IMR-90 (cell line): ENCODE measurements around the gene GRHL3. TPM values are rescaled to one million over a fixed set of nuclear protein-coding genes. Genes with fewer than 3 reads are reported as not detected.

Source experiments
- ATAC-seq: fragments of 200-7000 bp; cut with Tn5 transposase; 2 replicates; pipeline ENCODE4 v1.9.1; 2020; ENCODE audit warnings: low read depth, mild to moderate bottlenecking, moderate library complexity
- BruUV-seq: library from RNA; stranded (reverse); fragments of 400-500 nt; replicated peaks from 2 replicates; lab custom pipeline; 2021; lab: Mats Ljungman, UMichigan
- CTCF ChIA-PET: fragments of 300-600 bp; formaldehyde crosslinking; extraction: SDS; loops from one replicate; lab custom pipeline; 2021; ENCODE audit warnings: antibody characterized with exemption; lab: Yijun Ruan, JAX
- POLR2A ChIA-PET: fragments of 300-600 bp; sonication (Branson Sonifier 250); formaldehyde crosslinking; loops from one replicate; lab custom pipeline; 2022; ENCODE audit warnings: antibody characterized with exemption; ENCODE audit not compliant: unreplicated experiment; lab: Charles Lee
- DNase-seq: peaks from one replicate; pipeline ENCODE4 v3.0.0; 2013
- H2AFZ ChIP-seq: replicated peaks from 2 replicates; pipeline ENCODE3; 2013; ENCODE audit warnings: low read length, mild to moderate bottlenecking; ENCODE audit not compliant: poor library complexity
- H2AK5ac ChIP-seq: 2 replicates; pipeline ENCODE4 v1.6.1; 2013; ENCODE audit warnings: low read depth, low read length, inconsistent platforms
- H2AK9ac ChIP-seq: replicated peaks from 2 replicates; pipeline ENCODE3; 2013; ENCODE audit warnings: mild to moderate bottlenecking, low read depth, low read length, moderate library complexity; ENCODE audit not compliant: poor library complexity
- H2BK120ac ChIP-seq: 2 replicates; pipeline ENCODE4 v1.6.1; 2013; ENCODE audit warnings: low read depth, low read length, inconsistent platforms
- H2BK15ac ChIP-seq: 3 replicates; pipeline ENCODE4 v1.6.1; 2013; ENCODE audit warnings: low read depth, low read length, inconsistent platforms
- H2BK20ac ChIP-seq: 2 replicates; pipeline ENCODE4 v1.6.1; 2013; ENCODE audit warnings: low read depth, mild to moderate bottlenecking, inconsistent platforms, low read length, moderate library complexity
- H2BK5ac ChIP-seq: 2 replicates; pipeline ENCODE4 v1.6.1; 2013; ENCODE audit warnings: mild to moderate bottlenecking, low read depth, low read length, inconsistent platforms; ENCODE audit not compliant: poor library complexity, severe bottlenecking
- H3K14ac ChIP-seq: replicated peaks from 2 replicates; pipeline ENCODE4 v1.6.1; 2013; ENCODE audit warnings: low read depth, low read length, inconsistent platforms
- H3K18ac ChIP-seq: 2 replicates; pipeline ENCODE4 v1.6.1; 2013; ENCODE audit warnings: low read depth, low read length, control low read depth
- H3K23ac ChIP-seq: 2 replicates; pipeline ENCODE4 v1.6.1; 2013; ENCODE audit warnings: low read depth, low read length, inconsistent platforms
- H3K27ac ChIP-seq: 2 replicates; pipeline ENCODE4 v1.5.1; 2013; ENCODE audit warnings: mild to moderate bottlenecking, control low read depth, low read length; ENCODE audit not compliant: insufficient read depth
- H3K27me3 ChIP-seq: 2 replicates; pipeline ENCODE4 v1.6.1; 2013; ENCODE audit warnings: low read length; ENCODE audit not compliant: control insufficient read depth, insufficient read depth
- H3K36me3 ChIP-seq: 2 replicates; pipeline ENCODE4 v1.6.1; 2013; ENCODE audit warnings: low read length, mixed read lengths; ENCODE audit not compliant: control insufficient read depth, insufficient read depth
- H3K4ac ChIP-seq: 2 replicates; pipeline ENCODE4 v1.6.1; 2013; ENCODE audit warnings: low read depth, low read length, inconsistent platforms
- H3K4me1 ChIP-seq: 2 replicates; pipeline ENCODE4 v1.6.1; 2013; ENCODE audit warnings: low read length, mixed read lengths; ENCODE audit not compliant: control insufficient read depth, insufficient read depth
- H3K4me2 ChIP-seq: 2 replicates; pipeline ENCODE4 v1.6.1; 2013; ENCODE audit warnings: low read depth, mild to moderate bottlenecking, control low read depth, low read length, moderate library complexity
- H3K4me3 ChIP-seq: 2 replicates; pipeline ENCODE4 v1.5.1; 2013; ENCODE audit warnings: low read depth, mild to moderate bottlenecking, control low read depth, low read length, moderate library complexity; ENCODE audit not compliant: insufficient read depth
- H3K56ac ChIP-seq: 2 replicates; pipeline ENCODE4 v1.6.1; 2013; ENCODE audit warnings: low read length, inconsistent platforms; ENCODE audit not compliant: insufficient read depth; ENCODE audit errors: extremely low read depth
- H3K79me1 ChIP-seq, 2 experiments: 2 replicates each; pipeline ENCODE4 v1.6.1; 2013; ENCODE audit warnings: low read length in 2 of 2, inconsistent platforms in 1 of 2, low read depth in 1 of 2
- H3K9ac ChIP-seq: 2 replicates; pipeline ENCODE4 v1.6.1; 2013; ENCODE audit warnings: low read depth, low read length, control low read depth
- H3K9me1 ChIP-seq: 2 replicates; pipeline ENCODE4 v1.6.1; 2013; ENCODE audit warnings: low read length, inconsistent platforms; ENCODE audit not compliant: insufficient read depth
- H3K9me3 ChIP-seq: 2 replicates; pipeline ENCODE4 v1.6.1; 2013; ENCODE audit warnings: low read length; ENCODE audit not compliant: control insufficient read depth, insufficient read depth
- H4K20me1 ChIP-seq: 2 replicates; pipeline ENCODE4 v1.6.1; 2013; ENCODE audit warnings: low read length, inconsistent platforms; ENCODE audit not compliant: insufficient read depth
- H4K5ac ChIP-seq: 2 replicates; pipeline ENCODE4 v1.6.1; 2013; ENCODE audit warnings: mild to moderate bottlenecking, low read depth, low read length, control low read depth
- H4K8ac ChIP-seq, 2 experiments: 2 replicates each; pipeline ENCODE4 v1.6.1; 2013; ENCODE audit warnings: low read depth in 2 of 2, low read length in 2 of 2, control low read depth in 1 of 2, inconsistent platforms in 1 of 2
- H4K91ac ChIP-seq: 2 replicates; pipeline ENCODE4 v1.6.1; 2013; ENCODE audit warnings: low read depth, low read length, inconsistent platforms; ENCODE audit not compliant: insufficient read depth
- BHLHE40 ChIP-seq: fragments of 150-350 bp; IDR thresholded peaks from 2 replicates; pipeline ENCODE4 v1.6.1; 2016; ENCODE audit warnings: mild to moderate bottlenecking, low read depth, low read length
- CHD1 ChIP-seq: IDR thresholded peaks from 2 replicates; pipeline ENCODE4 v1.6.1; 2012; ENCODE audit warnings: low read depth, low read length, improper control_type of control experiment
- FOS ChIP-seq: fragments of 150-350 bp; IDR thresholded peaks from 2 replicates; pipeline ENCODE4 v1.6.1; 2016; ENCODE audit warnings: low read depth, low read length
- MAFK ChIP-seq: IDR thresholded peaks from 2 replicates; pipeline ENCODE4 v1.6.1; 2012; ENCODE audit warnings: low read depth, low read length, improper control_type of control experiment
- MAZ ChIP-seq: IDR thresholded peaks from 2 replicates; pipeline ENCODE4 v1.6.1; 2012; ENCODE audit warnings: low read depth, mild to moderate bottlenecking, low read length, improper control_type of control experiment, moderate library complexity, borderline replicate concordance
- MXI1 ChIP-seq: IDR thresholded peaks from 2 replicates; pipeline ENCODE4 v1.6.1; 2012; ENCODE audit warnings: low read depth, mild to moderate bottlenecking, low read length, moderate library complexity, borderline replicate concordance
- NFE2L2 ChIP-seq: fragments of 150-350 bp; IDR thresholded peaks from 2 replicates; pipeline ENCODE4 v1.6.1; 2016; ENCODE audit warnings: low read depth, mild to moderate bottlenecking, low read length
- POLR2A ChIP-seq: IDR thresholded peaks from 2 replicates; pipeline ENCODE4 v1.6.1; 2012; ENCODE audit warnings: mild to moderate bottlenecking, low read depth, low read length
- RAD21 ChIP-seq: IDR thresholded peaks from 2 replicates; pipeline ENCODE4 v1.6.1; 2012; ENCODE audit warnings: low read length, improper control_type of control experiment
- RCOR1 ChIP-seq: IDR thresholded peaks from 2 replicates; pipeline ENCODE4 v1.6.1; 2012; ENCODE audit warnings: mild to moderate bottlenecking, low read length, improper control_type of control experiment; ENCODE audit not compliant: insufficient replicate concordance
- RFX5 ChIP-seq: IDR thresholded peaks from 2 replicates; pipeline ENCODE4 v1.8.0; 2012; ENCODE audit warnings: low read depth, mild to moderate bottlenecking, low read length, moderate library complexity
- SMC3 ChIP-seq: fragments of 150-350 bp; IDR thresholded peaks from 2 replicates; pipeline ENCODE4 v1.6.1; 2016; ENCODE audit warnings: low read depth, mild to moderate bottlenecking, antibody characterized with exemption, low read length, moderate library complexity
- WGBS, 2 experiments: methylation state at CpG; one replicate each; pipeline versions ENCODE4 v1.1.5 to v1.1.7; 2013; ENCODE audit warnings: missing lambda C conversion rate in 2 of 2; ENCODE audit not compliant: insufficient read length in 1 of 2; ENCODE audit errors: extremely low coverage in 2 of 2; 5-methylcytosine and 5-hydroxymethylcytosine counted together
- dilution Hi-C: fragments of 300-500 bp; cut with HindIII; formaldehyde crosslinking; loops from one replicate; pipeline ENCODE4 v1.14.3; 2018; ENCODE audit warnings: low sequenced_read_pairs; ENCODE audit not compliant: unreplicated experiment
- in situ Hi-C: fragments of 300-500 bp; cut with MboI; formaldehyde crosslinking; loops from 3 replicates; pipeline ENCODE4 v1.14.3; 2019; ENCODE audit warnings: low sequenced_read_pairs, inconsistent platforms, mixed read lengths
- intact Hi-C: fragments of 100-400 bp; cut with micrococcal nuclease; formaldehyde crosslinking; loops from 2 replicates; pipeline ENCODE4 v1.10.0; 2022
- polyA plus RNA-seq, 3 experiments: library from polyadenylated mRNA; depleted of rRNA; stranded (reverse); fragments of >200 nt; gene quantifications; 2 replicates each; pipeline ENCODE4 v1.2.3, GENCODE V29; 2012; ENCODE audit warnings: low replicate concordance in 1 of 3
- total RNA-seq: library from RNA; depleted of rRNA; stranded (reverse); fragments of >200 nt; gene quantifications from 2 replicates; pipeline ENCODE4 v1.2.3, GENCODE V29; 2012
- TF ChIP-seq, protein P1 (sequence below): fragments of 150-350 bp; IDR thresholded peaks from 2 replicates; pipeline ENCODE4 v1.6.1; 2016; ENCODE audit warnings: low read depth, mild to moderate bottlenecking, low read length, moderate library complexity, borderline replicate concordance
- TF ChIP-seq, protein P2 (sequence below): conservative IDR thresholded peaks from 2 replicates; pipeline ENCODE4 v1.5.1; 2012; ENCODE audit warnings: mild to moderate bottlenecking, low read depth, low read length, improper control_type of control experiment

GRHL3 gene
- total and polyA plus RNA-seq, 2 of the 4 experiments (the other 2 are of a cell fraction): not detected

DNA sequence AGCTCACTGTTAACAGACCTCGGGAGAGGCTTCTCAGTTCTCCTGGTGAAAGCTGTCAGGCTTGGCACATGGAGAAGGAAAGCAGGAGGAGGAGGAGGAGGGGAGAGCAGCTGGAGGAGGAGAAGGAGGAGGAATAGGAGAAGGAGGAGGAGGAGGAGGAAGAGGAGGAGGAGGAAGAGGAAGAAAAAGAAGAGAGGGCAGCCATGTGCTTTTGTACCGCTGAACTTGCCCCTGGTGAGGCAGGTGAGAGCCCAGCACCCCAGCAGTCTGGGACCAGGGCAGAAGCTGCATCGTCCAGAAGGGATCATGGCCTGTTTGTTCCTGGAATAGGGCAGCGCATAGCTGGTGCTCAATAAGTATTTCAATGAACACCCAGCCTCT is 21.3 kb upstream of the GRHL3 start (continued):
- TF ChIP-seq MAZ (no peak), RAD21 (no peak), POLR2A (no peak)

DNA sequence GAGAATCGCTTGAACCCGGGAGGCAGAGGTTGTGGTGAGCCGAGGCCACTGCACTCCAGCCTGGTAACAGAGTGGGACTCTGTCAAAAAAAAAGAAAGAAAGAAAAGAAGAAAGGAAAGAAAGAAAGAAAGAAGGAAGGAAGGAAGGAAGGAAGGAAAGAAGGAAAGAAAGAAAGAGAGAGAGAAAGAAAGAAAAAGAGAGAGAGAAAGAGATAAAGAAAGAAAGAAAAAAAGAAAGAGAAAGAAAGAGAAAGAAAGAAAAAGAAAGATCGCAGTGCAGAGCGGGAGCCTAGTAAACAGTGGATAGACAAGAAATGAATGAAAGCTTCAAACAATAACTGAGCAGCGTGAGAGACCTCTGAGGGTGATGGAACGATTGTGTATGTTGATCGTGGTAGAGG is 20.6 kb upstream of the GRHL3 start:
- no peak overlapping the region for H2BK20ac ChIP-seq
- no peak overlapping the region for H3K4me2 ChIP-seq
- no peaks in the 10 kb centered on the region for H4K20me1 ChIP-seq
- TF ChIP-seq RCOR1 (no peak), FOS (no peak), BHLHE40 (no peak), MAFK (no peak), RFX5 (no peak), CHD1 (no peak), MXI1 (no peak), MAZ (no peak), SMC3 (no peak), NFE2L2 (no peak), RAD21 (no peak)
- TF ChIP-seq, protein P1, sequence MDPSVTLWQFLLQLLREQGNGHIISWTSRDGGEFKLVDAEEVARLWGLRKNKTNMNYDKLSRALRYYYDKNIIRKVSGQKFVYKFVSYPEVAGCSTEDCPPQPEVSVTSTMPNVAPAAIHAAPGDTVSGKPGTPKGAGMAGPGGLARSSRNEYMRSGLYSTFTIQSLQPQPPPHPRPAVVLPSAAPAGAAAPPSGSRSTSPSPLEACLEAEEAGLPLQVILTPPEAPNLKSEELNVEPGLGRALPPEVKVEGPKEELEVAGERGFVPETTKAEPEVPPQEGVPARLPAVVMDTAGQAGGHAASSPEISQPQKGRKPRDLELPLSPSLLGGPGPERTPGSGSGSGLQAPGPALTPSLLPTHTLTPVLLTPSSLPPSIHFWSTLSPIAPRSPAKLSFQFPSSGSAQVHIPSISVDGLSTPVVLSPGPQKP: no peak
- TF ChIP-seq, protein P2, sequence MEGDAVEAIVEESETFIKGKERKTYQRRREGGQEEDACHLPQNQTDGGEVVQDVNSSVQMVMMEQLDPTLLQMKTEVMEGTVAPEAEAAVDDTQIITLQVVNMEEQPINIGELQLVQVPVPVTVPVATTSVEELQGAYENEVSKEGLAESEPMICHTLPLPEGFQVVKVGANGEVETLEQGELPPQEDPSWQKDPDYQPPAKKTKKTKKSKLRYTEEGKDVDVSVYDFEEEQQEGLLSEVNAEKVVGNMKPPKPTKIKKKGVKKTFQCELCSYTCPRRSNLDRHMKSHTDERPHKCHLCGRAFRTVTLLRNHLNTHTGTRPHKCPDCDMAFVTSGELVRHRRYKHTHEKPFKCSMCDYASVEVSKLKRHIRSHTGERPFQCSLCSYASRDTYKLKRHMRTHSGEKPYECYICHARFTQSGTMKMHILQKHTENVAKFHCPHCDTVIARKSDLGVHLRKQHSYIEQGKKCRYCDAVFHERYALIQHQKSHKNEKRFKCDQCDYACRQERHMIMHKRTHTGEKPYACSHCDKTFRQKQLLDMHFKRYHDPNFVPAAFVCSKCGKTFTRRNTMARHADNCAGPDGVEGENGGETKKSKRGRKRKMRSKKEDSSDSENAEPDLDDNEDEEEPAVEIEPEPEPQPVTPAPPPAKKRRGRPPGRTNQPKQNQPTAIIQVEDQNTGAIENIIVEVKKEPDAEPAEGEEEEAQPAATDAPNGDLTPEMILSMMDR: no peak

More for the DNA sequence above, 20.6 kb upstream of the GRHL3 start:
- Histone ChIP-seq H3K4me3 (no peak overlapping the region), H2BK15ac (no peak overlapping the region), H2AK5ac (no peak overlapping the region), H3K79me1 (no peaks in the 10 kb centered on the region), H4K91ac (no peak overlapping the region), H4K8ac (no peak overlapping the region), H3K23ac (no peak overlapping the region), H2AK9ac (no peak overlapping the region), H4K5ac (no peak overlapping the region), H3K27ac (no peak overlapping the region), H3K4ac (no peak overlapping the region), H3K9me3 (no peaks in the 10 kb centered on the region), H3K56ac (no peak overlapping the region), H3K9me1 (peaks cover 12% of the 10 kb centered on the region), H2BK5ac (no peak overlapping the region), H3K36me3 (no peaks in the 10 kb centered on the region), H3K9ac (no peak overlapping the region), H2BK120ac (no peak overlapping the region), H3K18ac (no peak overlapping the region), H2AFZ (no peak overlapping the region), H3K14ac (no peak overlapping the region), H3K4me1 (peaks cover 23% of the 10 kb centered on the region), H3K27me3 (peaks cover 19% of the 10 kb centered on the region)
- dilution Hi-C loops: no loop called here
- in situ Hi-C loops: no loop called here
- CTCF ChIA-PET: interaction anchor here (1.0 kb wide), 1 partner anchor 9 kb away, joined by 3 read pairs; no protein-coding TSS in a partner anchor
- WGBS, 2 experiments: 84% methylated on average over 4 of the region's 8 CpGs; no CpG with 5 or more reads in 1 of the 2 experiments
- no TSS peak for BruUV-seq
- ATAC-seq: no peak
- POLR2A ChIA-PET: no interaction called here
- DNase-seq: no peak
- intact Hi-C loops: loop anchor here (10.0 kb wide), 1 partner anchor 86 kb away; no protein-coding TSS in a partner anchor
